Fibroblast of lung (primary cell): ENCODE data around the gene TMCC2.

ENCODE experiments used
- EZH2 ChIP-seq: IDR thresholded peaks from 2 replicates; pipeline ENCODE4 v1.5.1; 2012; ENCODE audit warnings: low read length, control low read depth, mild to moderate bottlenecking; ENCODE audit errors: missing control alignments
- TF ChIP-seq, protein P1 (sequence below), 2 donors: IDR thresholded peaks in 1 of 2; conservative IDR thresholded peaks in 1 of 2; 1 replicate in 1 of 2; 2 replicates in 1 of 2; pipeline ENCODE4 v1.5.1; 2011 to 2012; ENCODE audit warnings: low read length in 2 of 2, control low read depth in 1 of 2, inconsistent platforms in 1 of 2, low read depth in 1 of 2, mild to moderate bottlenecking in 1 of 2

DNA sequence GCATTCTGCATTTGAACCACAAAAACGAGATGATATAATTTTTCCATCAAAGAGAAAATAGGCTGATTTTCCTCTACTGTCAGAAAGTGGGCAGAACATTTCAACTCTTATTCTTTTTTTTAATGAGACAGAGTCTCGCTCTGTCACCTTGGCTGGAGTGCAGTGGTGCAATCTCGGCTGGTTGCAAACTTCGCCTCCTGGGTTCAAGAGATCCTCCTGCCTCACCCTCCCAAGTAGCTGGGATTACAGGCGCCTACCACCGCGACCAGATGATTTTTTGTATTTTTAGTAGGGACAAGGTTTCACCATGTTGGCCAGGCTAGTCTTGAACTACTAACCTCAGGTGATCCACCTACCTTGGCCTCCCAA lies 27.8 kb upstream of the TMCC2 start:
- TF ChIP-seq, protein P1, sequence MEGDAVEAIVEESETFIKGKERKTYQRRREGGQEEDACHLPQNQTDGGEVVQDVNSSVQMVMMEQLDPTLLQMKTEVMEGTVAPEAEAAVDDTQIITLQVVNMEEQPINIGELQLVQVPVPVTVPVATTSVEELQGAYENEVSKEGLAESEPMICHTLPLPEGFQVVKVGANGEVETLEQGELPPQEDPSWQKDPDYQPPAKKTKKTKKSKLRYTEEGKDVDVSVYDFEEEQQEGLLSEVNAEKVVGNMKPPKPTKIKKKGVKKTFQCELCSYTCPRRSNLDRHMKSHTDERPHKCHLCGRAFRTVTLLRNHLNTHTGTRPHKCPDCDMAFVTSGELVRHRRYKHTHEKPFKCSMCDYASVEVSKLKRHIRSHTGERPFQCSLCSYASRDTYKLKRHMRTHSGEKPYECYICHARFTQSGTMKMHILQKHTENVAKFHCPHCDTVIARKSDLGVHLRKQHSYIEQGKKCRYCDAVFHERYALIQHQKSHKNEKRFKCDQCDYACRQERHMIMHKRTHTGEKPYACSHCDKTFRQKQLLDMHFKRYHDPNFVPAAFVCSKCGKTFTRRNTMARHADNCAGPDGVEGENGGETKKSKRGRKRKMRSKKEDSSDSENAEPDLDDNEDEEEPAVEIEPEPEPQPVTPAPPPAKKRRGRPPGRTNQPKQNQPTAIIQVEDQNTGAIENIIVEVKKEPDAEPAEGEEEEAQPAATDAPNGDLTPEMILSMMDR (conservative IDR thresholded peaks at IDR 0.05 in 1 of 2, IDR thresholded peaks at IDR 0.05 in 1 of 2; ENCODE audit: low read depth in 1 of 2, low read length in 2 of 2), result no peak
- no peak for TF ChIP-seq EZH2
